Measurements from ENCODE around the gene OPN5.
"Not testable (repeated sequence)": the region's sequence is repeated elsewhere in the genome, so short reads cannot be mapped to it uniquely, and the experiment has no call there.

OPN5 gene

GRCh38 chr6:47781732-47782131, at the start of gene OPN5:
TSS of gene OPN5 (plus strand) at chr6:47782032. CDS start at chr6:47782067, 35 bp downstream.
- DNase-seq (ENCODE audit: low read depth in 2 of 2), result no peak

GRCh38 chr6:47733879-47734558, 47.8 kb upstream of the OPN5 start:
- no peak for DNase-seq (ENCODE audit: low read depth in 2 of 2)

GRCh38 chr6:47734831-47735481, 46.9 kb upstream of the OPN5 start:
- no peak for DNase-seq (ENCODE audit: low read depth in 2 of 2)

GRCh38 chr6:47736083-47736700, 45.6 kb upstream of the OPN5 start:
- no peak for DNase-seq (ENCODE audit: low read depth in 2 of 2)

GRCh38 chr6:47737406-47737805, 44.4 kb upstream of the OPN5 start:
- DNase-seq (ENCODE audit: low read depth in 2 of 2), result no peak

- no peak for DNase-seq (ENCODE audit: low read depth in 2 of 2)
These were observed 41.1 kb upstream of the OPN5 start for GRCh38 chr6:47740714-47741113.

GRCh38 chr6:47741807-47742206, 40.0 kb upstream of the OPN5 start:
- DNase-seq (ENCODE audit: low read depth in 2 of 2), result no peak

GRCh38 chr6:47743744-47744143, 38.1 kb upstream of the OPN5 start:
- DNase-seq (ENCODE audit: low read depth in 2 of 2), result peak; percentile 5 to 8

GRCh38 chr6:47745269-47745668, 36.6 kb upstream of the OPN5 start:
- DNase-seq (ENCODE audit: low read depth in 2 of 2), result not testable (repeated sequence)

GRCh38 chr6:47749757-47750156, 32.1 kb upstream of the OPN5 start:
- DNase-seq (ENCODE audit: low read depth in 2 of 2), result no peak

GRCh38 chr6:47752801-47753200, 29.0 kb upstream of the OPN5 start:
- DNase-seq (ENCODE audit: low read depth in 2 of 2), result no peak

GRCh38 chr6:47759364-47759763, 22.5 kb upstream of the OPN5 start:
- DNase-seq (ENCODE audit: low read depth in 2 of 2), result no peak

GRCh38 chr6:47762502-47762901, 19.3 kb upstream of the OPN5 start:
- DNase-seq (ENCODE audit: low read depth in 2 of 2), result no peak

- no peak for DNase-seq (ENCODE audit: low read depth in 2 of 2)
These were observed 15.4 kb upstream of the OPN5 start for GRCh38 chr6:47766445-47766844.

- no peak for DNase-seq (ENCODE audit: low read depth in 2 of 2)
These were observed 14.7 kb upstream of the OPN5 start for GRCh38 chr6:47767102-47767501.

- no peak for DNase-seq (ENCODE audit: low read depth in 2 of 2)
These were observed 11.8 kb upstream of the OPN5 start for GRCh38 chr6:47769982-47770381.

- DNase-seq (ENCODE audit: low read depth in 2 of 2), result no peak
These were observed 9.5 kb upstream of the OPN5 start for GRCh38 chr6:47772359-47772758.

- DNase-seq (ENCODE audit: low read depth in 2 of 2), result no peak
These were observed 8.8 kb upstream of the OPN5 start for GRCh38 chr6:47773005-47773404.

- DNase-seq (ENCODE audit: low read depth in 2 of 2), result peak; percentile 8 to 13
These were observed 1.1 kb upstream of the OPN5 start for GRCh38 chr6:47780510-47781356.

- DNase-seq (ENCODE audit: low read depth in 2 of 2), result no peak
These were observed 3.4 kb downstream of the OPN5 start for GRCh38 chr6:47785182-47785581.

GRCh38 chr6:47787620-47788497, 6.0 kb downstream of the OPN5 start:
- DNase-seq (ENCODE audit: low read depth in 2 of 2), result peak; percentile 8

Data from fibroblast of skin of left biceps (primary cell).